GM12878 (cell line): Measurements from ENCODE around the gene GPRIN1. TPM values are rescaled to one million over a fixed set of nuclear protein-coding genes. Genes with fewer than 3 reads are reported as not detected.

Source experiments
- ATAC-seq: fragments of 200-7000 bp; cut with Tn5 transposase; 3 replicates; pipeline ENCODE4 v1.9.1; 2020; ENCODE audit warnings: mild to moderate bottlenecking, moderate library complexity
- BruUV-seq: library from RNA; stranded (reverse); fragments of 400-500 nt; replicated peaks from 2 replicates; lab custom pipeline; 2021; lab: Mats Ljungman, UMichigan
- CTCF ChIA-PET: fragments of 300-600 bp; sonication (Branson Sonifier 250); formaldehyde crosslinking; extraction: SDS; loops from one replicate; lab custom pipeline; 2021; ENCODE audit warnings: inconsistent platforms; lab: Yijun Ruan, JAX
- POLR2A ChIA-PET: fragments of 350-600 bp; formaldehyde crosslinking; extraction: SDS; loops from one replicate; lab custom pipeline; 2021; ENCODE audit warnings: inconsistent platforms; lab: Charles Lee
- RAD21 ChIA-PET: fragments of 300-600 bp; sonication (Branson Sonifier 250); formaldehyde crosslinking; loops from one replicate; lab custom pipeline; 2023; ENCODE audit warnings: antibody characterized with exemption; ENCODE audit not compliant: unreplicated experiment; lab: Charles Lee
- SMC1A ChIA-PET: fragments of 300-600 bp; sonication (Branson Sonifier 250); formaldehyde crosslinking; loops from one replicate; lab custom pipeline; 2023; ENCODE audit not compliant: unreplicated experiment, uncharacterized antibody; lab: Charles Lee
- DNase-seq: peaks from one replicate; pipeline ENCODE4 v3.0.0-alpha.2; 2011; ENCODE audit warnings: low read depth, low spot score
- FAIRE-seq: peaks from 3 replicates; lab custom pipeline; 2011; peaks lifted over from hg19 to GRCh38; lab: Jason Lieb, UNC
- H2AFZ ChIP-seq: 2 replicates; pipeline ENCODE4 v1.6.0; 2011; ENCODE audit warnings: low read depth, low read length, control low read depth; ENCODE audit not compliant: control insufficient read depth
- H3K27ac ChIP-seq: 2 replicates; pipeline ENCODE4 v1.5.1; 2011; ENCODE audit warnings: control low read depth; ENCODE audit not compliant: control insufficient read depth, insufficient read depth
- H3K27me3 ChIP-seq, 2 experiments: replicated peaks in 1 of 2; 2 replicates each; pipeline versions ENCODE4 v1.6.0 to v1.6.1; 2011; ENCODE audit warnings: low read length in 1 of 2; ENCODE audit not compliant: control insufficient read depth in 2 of 2, insufficient read depth in 2 of 2
- H3K36me3 ChIP-seq, 2 experiments: 2 replicates each; pipeline ENCODE4 v1.5.1; 2011; ENCODE audit warnings: low read length in 1 of 2; ENCODE audit not compliant: control insufficient read depth in 2 of 2, insufficient read depth in 2 of 2
- H3K4me1 ChIP-seq: 2 replicates; pipeline ENCODE4 v1.6.1; 2011; ENCODE audit warnings: mild to moderate bottlenecking, low read length, moderate library complexity, mixed read lengths; ENCODE audit not compliant: control insufficient read depth, insufficient read depth
- H3K4me2 ChIP-seq: 2 replicates; pipeline ENCODE4 v1.6.0; 2011; ENCODE audit warnings: control low read depth; ENCODE audit not compliant: control insufficient read depth, insufficient read depth
- H3K4me3 ChIP-seq: fragments of 200-600 bp; sonication (generic); 2 replicates; pipeline ENCODE4 v1.5.1; 2016
- H3K79me2 ChIP-seq: 2 replicates; pipeline ENCODE4 v1.6.0; 2011; ENCODE audit warnings: low read length; ENCODE audit not compliant: control insufficient read depth, insufficient read depth
- H3K9ac ChIP-seq: 2 replicates; pipeline ENCODE4 v1.8.0; 2011; ENCODE audit warnings: low read length, control low read depth, mixed read lengths; ENCODE audit not compliant: control insufficient read depth, insufficient read depth
- H3K9me3 ChIP-seq: replicated peaks from 3 replicates; pipeline ENCODE4 v1.5.1; 2011; ENCODE audit warnings: mild to moderate bottlenecking, low read length; ENCODE audit not compliant: control insufficient read depth, insufficient read depth
- H4K20me1 ChIP-seq: 2 replicates; pipeline ENCODE4 v1.6.0; 2011; ENCODE audit not compliant: control insufficient read depth, insufficient read depth
- E4F1 ChIP-seq: fragments of 450-650 bp; IDR thresholded peaks from 2 replicates; pipeline ENCODE4 v1.6.1; 2018; ENCODE audit warnings: borderline replicate concordance, mild to moderate bottlenecking; ENCODE audit not compliant: partially characterized antibody
- ETV6 ChIP-seq, 2 experiments: fragments of 450-650 bp in 1 of 2; IDR thresholded peaks in 1 of 2; conservative IDR thresholded peaks in 1 of 2; 2 replicates each; pipeline ENCODE4 v1.6.1; 2014; ENCODE audit warnings: antibody characterized with exemption in 1 of 2, borderline replicate concordance in 1 of 2, low read depth in 1 of 2, mild to moderate bottlenecking in 1 of 2, moderate library complexity in 1 of 2
- KAT2A ChIP-seq: conservative IDR thresholded peaks from 2 replicates; pipeline ENCODE4 v1.6.1; 2011; ENCODE audit warnings: low read depth, low read length; ENCODE audit not compliant: control insufficient read depth
- PRDM15 ChIP-seq: fragments of 450-650 bp; formaldehyde crosslinking; IDR thresholded peaks from 2 replicates; pipeline ENCODE4 v1.4.0; 2020; ENCODE audit warnings: mild to moderate bottlenecking, moderate library complexity
- SP1 ChIP-seq: IDR thresholded peaks from one replicate; pipeline ENCODE4 v1.6.1; 2011; ENCODE audit warnings: low read depth, low read length
- TARDBP ChIP-seq: IDR thresholded peaks from 2 replicates; pipeline ENCODE4 v1.6.1; 2016; ENCODE audit warnings: borderline replicate concordance
- ZBED1 ChIP-seq: IDR thresholded peaks from 2 replicates; pipeline ENCODE4 v1.6.1; 2016; ENCODE audit warnings: borderline replicate concordance
- WGBS: methylation state at CpG from one replicate; pipeline ENCODE4 v1.1.6; 2016; ENCODE audit warnings: low lambda C conversion rate; ENCODE audit not compliant: insufficient replicate concordance, insufficient coverage; ENCODE audit errors: missing lambda C conversion rate; 5-methylcytosine and 5-hydroxymethylcytosine counted together
- in situ Hi-C: fragments of 300-500 bp; cut with MboI; formaldehyde crosslinking; loops from 9 replicates; pipeline ENCODE4 v1.14.3; 2018; ENCODE audit warnings: mixed read lengths
- intact Hi-C: fragments of 100-400 bp; cut with micrococcal nuclease; formaldehyde crosslinking; loops from one replicate; pipeline ENCODE4 v1.14.2; 2022; ENCODE audit not compliant: unreplicated experiment
- polyA plus RNA-seq, 11 experiments: library from polyadenylated mRNA; depleted of rRNA in 4 of 11; unstranded in 6 of 11; stranded (reverse) in 5 of 11; fragments of >200 nt; fragmentation: Nextera tagmentation in 4 of 11; fragmentation: Illumina TruSeq in 1 of 11; extraction: Ambion mirVana in 4 of 11; extraction: Trizol in 1 of 11; gene quantifications; 1 replicate in 1 of 11; 2 replicates in 10 of 11; pipeline versions ENCODE4 v1.2.1 to v1.2.3, GENCODE V29; 2011 to 2016; ENCODE audit warnings: inconsistent platforms in 2 of 11, missing spikeins in 2 of 11, low read depth in 1 of 11
- total RNA-seq, 4 experiments: library from RNA; depleted of rRNA in 3 of 4; stranded (reverse); fragments of >200 nt in 3 of 4; fragmentation: Illumina TruSeq in 1 of 4; extraction: Trizol in 1 of 4; gene quantifications; 2 replicates each; pipeline versions ENCODE4 v1.2.1 to v1.2.3, GENCODE V29; 2013 to 2021
- TF ChIP-seq, protein P1 (sequence below): fragments of 450-650 bp; IDR thresholded peaks from 2 replicates; pipeline ENCODE4 v1.6.1; 2017; ENCODE audit warnings: mild to moderate bottlenecking, low read depth, inconsistent platforms; ENCODE audit not compliant: poor library complexity, severe bottlenecking

GPRIN1 gene
- total and polyA plus RNA-seq, 10 of the 15 experiments (the other 5 are each of a cell fraction or from before 2014, with no cell fraction given): 0.52 to 16.3 (median 4.5) TPM

- DNase-seq (no peak), FAIRE-seq (no peak), ATAC-seq (no peak)
- Histone ChIP-seq H3K9ac (no peak overlapping the region), H4K20me1 (no peaks in the 10 kb centered on the region), H3K79me2 (no peaks in the 10 kb centered on the region), H3K27me3 (no peaks in the 10 kb centered on the region), H3K9me3 (no peaks in the 10 kb centered on the region; the same call in 1 of the 3 replicates), H2AFZ (no peak overlapping the region), H3K4me1 (no peaks in the 10 kb centered on the region), H3K4me2 (no peak overlapping the region), H3K27ac (no peak overlapping the region), H3K36me3 (no peaks in the 10 kb centered on the region), H3K4me3 (no peak overlapping the region)
- 70% methylated on average over 4 of the region's 4 CpGs for WGBS
- TF ChIP-seq TARDBP (no peak), KAT2A (no peak), PRDM15 (no peak), SP1 (no peak), ZBED1 (no peak), E4F1 (no peak), ETV6 (conservative IDR thresholded peaks at IDR 0.05 in 1 of 2, IDR thresholded peaks at IDR 0.05 in 1 of 2; ENCODE audit: borderline replicate concordance in 1 of 2, low read depth in 1 of 2) (no peak)
- TF ChIP-seq, protein P1, sequence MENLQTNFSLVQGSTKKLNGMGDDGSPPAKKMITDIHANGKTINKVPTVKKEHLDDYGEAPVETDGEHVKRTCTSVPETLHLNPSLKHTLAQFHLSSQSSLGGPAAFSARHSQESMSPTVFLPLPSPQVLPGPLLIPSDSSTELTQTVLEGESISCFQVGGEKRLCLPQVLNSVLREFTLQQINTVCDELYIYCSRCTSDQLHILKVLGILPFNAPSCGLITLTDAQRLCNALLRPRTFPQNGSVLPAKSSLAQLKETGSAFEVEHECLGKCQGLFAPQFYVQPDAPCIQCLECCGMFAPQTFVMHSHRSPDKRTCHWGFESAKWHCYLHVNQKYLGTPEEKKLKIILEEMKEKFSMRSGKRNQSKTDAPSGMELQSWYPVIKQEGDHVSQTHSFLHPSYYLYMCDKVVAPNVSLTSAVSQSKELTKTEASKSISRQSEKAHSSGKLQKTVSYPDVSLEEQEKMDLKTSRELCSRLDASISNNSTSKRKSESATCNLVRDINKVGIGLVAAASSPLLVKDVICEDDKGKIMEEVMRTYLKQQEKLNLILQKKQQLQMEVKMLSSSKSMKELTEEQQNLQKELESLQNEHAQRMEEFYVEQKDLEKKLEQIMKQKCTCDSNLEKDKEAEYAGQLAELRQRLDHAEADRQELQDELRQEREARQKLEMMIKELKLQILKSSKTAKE: no peak
- ChIA-PET RAD21 (interaction anchor here (0.9 kb wide), 1 partner anchor 161 kb away, joined by 3 read pairs; no protein-coding TSS in a partner anchor), CTCF (interaction anchor here (0.8 to 2.1 kb wide), 6 partner anchors 9 to 492 kb away, joined by 3 to 8 read pairs (median 4); partner anchors contain the start of gene CLTB), SMC1A (interaction anchor here (0.7 to 1.5 kb wide), 2 partner anchors 9 to 90 kb away, joined by 4 to 5 read pairs; no protein-coding TSS in a partner anchor), POLR2A (interaction anchor here (0.6 kb wide), 1 partner anchor 250 kb away, joined by 3 read pairs; no protein-coding TSS in a partner anchor)
- intact Hi-C loops: no loop called here
- in situ Hi-C loops: loop anchor here (25.0 kb wide), 1 partner anchor 842 kb away; no protein-coding TSS in a partner anchor
- no TSS peak for BruUV-seq
These were observed 30.6 kb downstream of the GPRIN1 start for GRCh38 chr5:176579323-176579722.
